Putamen (tissue), 1 donor: ENCODE results near the gene CDK14.
A peak's percentile ranks its signal among the peaks of the same experiment; 100 is the strongest.

ENCODE experiments used
- DNase-seq: peaks from one replicate; pipeline ENCODE4 v3.0.0-alpha.2; 2016; ENCODE audit warnings: low spot score

CDK14 gene

GRCh38 chr7:90595801-90596670 is at the start of gene CDK14:
Gene CDK14 (plus strand): TSS chr7:90596321. CDS start chr7:90596628, 307 bp downstream.
- DNase-seq = peak; percentile 18

- DNase-seq = no peak
Measured at GRCh38 chr7:90551036-90551435, 45.1 kb upstream of the CDK14 start.

GRCh38 chr7:90552521-90552920 is 43.6 kb upstream of the CDK14 start:
- DNase-seq = no peak

- no peak for DNase-seq
Measured at GRCh38 chr7:90560730-90561129, 35.4 kb upstream of the CDK14 start.

- no peak for DNase-seq
Measured at GRCh38 chr7:90563286-90563685, 32.8 kb upstream of the CDK14 start.

- no peak for DNase-seq
Measured at GRCh38 chr7:90564455-90564854, 31.7 kb upstream of the CDK14 start.

- DNase-seq = no peak
Measured at GRCh38 chr7:90568213-90568612, 27.9 kb upstream of the CDK14 start.

GRCh38 chr7:90569368-90569767 is 26.8 kb upstream of the CDK14 start:
- DNase-seq = no peak

GRCh38 chr7:90570373-90570959 is 25.7 kb upstream of the CDK14 start:
- no peak for DNase-seq

- DNase-seq = no peak
Measured at GRCh38 chr7:90574146-90574819, 21.8 kb upstream of the CDK14 start.

- no peak for DNase-seq
Measured at GRCh38 chr7:90574820-90575187, 21.3 kb upstream of the CDK14 start.

- no peak for DNase-seq
Measured at GRCh38 chr7:90579181-90579688, 16.9 kb upstream of the CDK14 start.

- DNase-seq = no peak
Measured at GRCh38 chr7:90580051-90580450, 16.1 kb upstream of the CDK14 start.

GRCh38 chr7:90582164-90582563 is 14.0 kb upstream of the CDK14 start:
- DNase-seq = no peak

- no peak for DNase-seq
Measured at GRCh38 chr7:90584378-90584777, 11.7 kb upstream of the CDK14 start.

- DNase-seq = no peak
Measured at GRCh38 chr7:90586091-90586490, 10.0 kb upstream of the CDK14 start.

GRCh38 chr7:90587766-90588165 is 8.4 kb upstream of the CDK14 start:
- peak; percentile 3 for DNase-seq

- DNase-seq = no peak
Measured at GRCh38 chr7:90592033-90592432, 4.1 kb upstream of the CDK14 start.

GRCh38 chr7:90593205-90593604 is 2.9 kb upstream of the CDK14 start:
- no peak for DNase-seq

GRCh38 chr7:90594751-90595317 is 1.3 kb upstream of the CDK14 start:
- peak; percentile 3 for DNase-seq

GRCh38 chr7:90595342-90595800 is 750 bp upstream of the CDK14 start:
- peak; percentile 1 for DNase-seq
